NOMO-1 treated with DMSO at 0.1 percent for 48 hours (cell line): Measurements from ENCODE around the gene ATPAF1.
"Not testable (repeated sequence)": the region's sequence is repeated elsewhere in the genome, so short reads cannot be mapped to it uniquely, and the experiment has no call there.

Source experiments
- DNase-seq: peaks from one replicate; lab custom pipeline; 2025; ENCODE audit not compliant: unreplicated experiment; lab: John Stamatoyannopoulos, UW

Gene ATPAF1

GRCh38 chr1:46667782-46668760, at the start of gene ATPAF1:
ATPAF1 (minus strand) TSS chr1:46668364; CDS start chr1:46668322, 42 bp downstream.
- DNase-seq = peak; percentile 65

DNA sequence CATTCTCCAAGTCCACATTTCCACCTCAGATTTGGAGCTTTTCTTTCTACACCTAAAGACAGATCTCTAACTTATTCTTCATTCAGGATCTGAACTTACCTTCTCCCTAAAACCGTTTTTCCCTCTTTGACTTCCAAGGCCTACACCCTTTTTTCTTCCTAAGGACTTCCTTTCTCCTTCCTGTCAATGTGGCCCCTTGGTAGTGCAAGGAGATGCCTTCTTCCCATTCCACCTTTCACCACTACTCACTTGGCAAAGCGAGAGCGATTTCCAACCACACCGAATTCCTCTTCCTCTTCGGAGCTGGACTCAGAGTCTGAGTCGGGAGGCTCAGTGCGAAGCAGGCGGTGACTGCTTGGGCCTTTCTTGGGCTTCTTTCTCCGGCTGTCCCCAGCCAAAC, 49.5 kb upstream of the ATPAF1 start:
- DNase-seq = no peak

DNA sequence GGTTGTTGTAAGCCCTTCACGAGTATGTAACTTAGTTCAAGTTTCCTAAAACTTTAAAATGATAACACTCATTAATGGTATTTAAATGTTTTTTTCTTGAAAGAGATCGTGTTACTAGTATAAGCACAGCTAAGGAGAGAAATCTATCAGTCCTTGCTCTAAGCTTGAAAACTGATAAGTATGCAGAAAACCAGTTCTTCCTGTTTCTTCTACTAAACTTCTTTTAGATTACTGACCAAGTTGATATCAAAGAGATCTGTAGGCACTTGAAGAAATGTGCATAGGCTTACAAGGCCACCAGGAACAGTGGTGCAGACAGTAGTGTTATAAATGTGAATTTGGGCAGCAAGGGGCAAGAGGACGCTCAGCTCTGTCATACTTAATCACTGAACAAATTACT, 46.8 kb upstream of the ATPAF1 start:
- DNase-seq = no peak

- DNase-seq = no peak
Measured at GRCh38 chr1:46708121-46708520, 40.0 kb upstream of the ATPAF1 start.

- DNase-seq = no peak
Measured at GRCh38 chr1:46705408-46705807, 37.2 kb upstream of the ATPAF1 start.

- no peak for DNase-seq
Measured at GRCh38 chr1:46703927-46704641, 35.9 kb upstream of the ATPAF1 start.

GRCh38 chr1:46699666-46700065, 31.5 kb upstream of the ATPAF1 start:
- peak; percentile 90 for DNase-seq

DNA sequence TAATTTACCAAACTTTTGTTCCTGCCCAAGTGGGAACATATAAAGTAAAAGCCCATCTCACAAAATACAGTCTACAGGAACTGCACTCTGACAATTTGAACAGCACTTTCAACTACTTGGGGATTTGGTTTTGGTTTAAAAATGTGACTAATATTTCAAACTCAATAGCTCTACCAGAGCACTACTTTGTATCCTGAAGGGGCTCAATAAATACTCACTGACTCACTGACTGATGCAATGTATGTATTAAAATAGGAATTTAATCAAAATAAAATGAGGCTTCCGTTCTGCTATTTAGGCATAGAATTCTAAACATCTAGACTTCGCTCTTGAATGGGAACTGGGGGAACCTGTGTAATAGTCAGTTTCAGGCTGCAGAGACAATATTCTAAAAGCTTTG, 28.9 kb upstream of the ATPAF1 start:
- no peak for DNase-seq

- DNase-seq = not testable (repeated sequence)
Measured at GRCh38 chr1:46694676-46695075, 26.5 kb upstream of the ATPAF1 start.

GRCh38 chr1:46692811-46693770, 24.9 kb upstream of the ATPAF1 start:
- no peak for DNase-seq

DNA sequence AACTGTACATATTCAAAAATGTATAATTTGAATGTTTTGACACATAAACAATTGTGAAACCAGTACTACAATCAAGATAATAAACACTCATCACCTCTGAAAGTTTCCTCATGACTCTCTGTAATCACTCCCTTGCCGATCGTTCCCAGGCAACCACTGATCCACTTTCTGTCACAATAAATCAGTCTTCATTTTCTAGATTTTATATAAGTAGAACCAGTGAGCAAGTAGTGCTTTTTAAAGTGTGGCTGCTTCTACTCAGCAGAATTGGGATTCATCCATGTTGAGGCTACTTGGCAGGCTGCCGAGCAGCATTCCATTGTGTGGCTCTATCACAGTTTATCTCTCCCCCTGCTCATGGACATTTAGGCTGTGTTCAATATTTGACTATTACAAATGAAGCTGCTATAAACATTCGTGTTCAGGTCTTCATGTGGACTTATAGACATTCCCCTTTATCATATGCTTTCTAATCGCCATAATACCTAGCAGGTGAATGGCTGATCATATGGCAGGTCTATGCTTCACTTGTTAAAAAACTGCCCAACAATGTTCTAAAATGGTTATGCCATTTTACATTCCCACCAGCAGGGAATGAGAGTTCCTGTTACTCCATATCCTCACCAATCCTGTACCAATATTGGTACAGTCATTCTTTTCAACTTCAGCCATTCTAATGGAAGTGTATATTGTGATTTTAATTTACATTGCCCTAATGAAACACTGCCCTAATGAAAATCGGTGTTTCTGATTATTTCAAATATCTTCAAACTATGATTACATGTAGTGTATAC, 24.0 kb upstream of the ATPAF1 start:
- DNase-seq = no peak

- DNase-seq = no peak
Measured at GRCh38 chr1:46690931-46691421, 22.8 kb upstream of the ATPAF1 start.

DNA sequence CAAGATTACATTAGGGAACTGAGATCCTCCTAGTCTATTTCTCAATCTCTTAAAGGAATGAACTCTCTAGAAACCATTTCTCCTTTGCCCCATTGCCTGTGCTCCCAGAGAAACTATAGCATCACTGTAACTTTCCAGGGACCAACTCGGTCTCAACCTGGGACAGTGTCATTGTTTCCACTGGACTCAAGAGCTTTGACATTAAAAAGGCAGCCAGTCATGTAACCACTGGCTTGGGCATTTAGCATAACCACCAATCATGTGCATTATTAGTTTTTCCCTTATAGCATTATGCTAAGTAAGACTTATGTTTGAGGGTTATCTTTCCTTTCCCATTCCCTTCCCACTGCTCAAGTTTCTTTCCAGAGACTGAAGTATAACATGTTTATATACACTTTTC, 21.7 kb upstream of the ATPAF1 start:
- DNase-seq = no peak

DNA sequence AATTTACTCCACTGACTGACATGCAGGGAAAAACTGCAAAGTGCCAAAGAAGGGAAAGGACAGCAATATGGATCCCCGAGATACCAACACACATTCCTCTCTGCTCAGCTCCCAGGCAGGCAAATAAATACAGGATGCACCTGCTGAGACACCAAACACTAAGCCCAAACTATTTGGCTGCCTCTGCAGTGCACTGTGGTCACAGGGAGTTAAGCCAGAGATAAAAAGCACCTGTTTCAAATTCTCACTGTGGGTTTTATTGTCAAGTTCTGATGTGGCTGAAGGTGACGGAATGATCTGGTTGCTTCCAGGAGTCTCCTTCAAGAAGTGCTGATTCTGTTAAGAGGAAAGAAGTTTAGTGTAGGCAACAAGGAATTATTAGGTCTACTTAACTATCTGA, 21.2 kb upstream of the ATPAF1 start:
- no peak for DNase-seq

- DNase-seq = no peak
Measured at GRCh38 chr1:46687921-46688509, 19.9 kb upstream of the ATPAF1 start.

DNA sequence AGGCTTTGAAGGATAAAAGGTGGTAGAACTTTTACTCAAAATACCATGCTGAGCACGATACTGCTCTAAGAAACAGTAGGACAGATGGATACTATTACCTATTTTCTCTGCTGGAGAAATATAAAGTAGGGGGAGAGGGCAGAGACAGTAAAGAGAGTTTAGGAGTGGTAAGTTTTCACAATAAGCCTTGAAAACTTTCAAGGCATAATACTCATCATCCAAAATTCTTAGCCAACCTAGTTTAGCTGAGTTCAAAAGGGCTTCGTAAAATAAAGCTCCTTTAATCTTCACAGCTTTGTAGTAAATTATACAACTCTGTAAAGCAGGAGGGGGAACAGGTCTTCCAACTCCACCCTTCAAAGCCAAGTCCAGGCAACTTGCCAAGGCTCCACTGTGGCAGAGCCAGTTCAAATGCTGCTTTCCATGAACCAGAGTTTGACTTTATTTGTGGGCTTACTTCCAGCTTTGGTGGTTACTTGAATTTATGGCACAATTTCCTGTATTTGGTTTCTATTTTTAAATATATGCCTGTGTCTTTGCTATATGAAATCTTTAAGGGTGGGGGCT, 19.0 kb upstream of the ATPAF1 start:
- peak; percentile 17 for DNase-seq

- DNase-seq = no peak
Measured at GRCh38 chr1:46686255-46686654, 18.1 kb upstream of the ATPAF1 start.

- DNase-seq = no peak
Measured at GRCh38 chr1:46684670-46685069, 16.5 kb upstream of the ATPAF1 start.

- no peak for DNase-seq
Measured at GRCh38 chr1:46682064-46682463, 13.9 kb upstream of the ATPAF1 start.
